ENCODE measurements around the gene WNT2B.

Gene WNT2B

GRCh38 chr1:112517231-112517630 lies 8.5 kb downstream of the WNT2B start:
- no peak overlapping the region for H2BK5ac ChIP-seq (ENCODE audit: low read depth, low read length, poor library complexity, severe bottlenecking)
- H3K9me3 ChIP-seq (ENCODE audit: control insufficient read depth, low read length) = no peaks in the 10 kb centered on the region
- no peak overlapping the region for H3K27ac ChIP-seq (ENCODE audit: low read length, poor library complexity, severe bottlenecking)
- no peak overlapping the region for H3K23ac ChIP-seq (ENCODE audit: low read length in 2 of 2)
- no peak overlapping the region for H3K9ac ChIP-seq (ENCODE audit: low read length)
- H3K4ac ChIP-seq (ENCODE audit: low read depth in 1 of 2, low read length in 2 of 2) = no peak overlapping the region
- H2BK15ac ChIP-seq (ENCODE audit: low read depth, poor library complexity, severe bottlenecking) = no peak overlapping the region
- H3K36me3 ChIP-seq (ENCODE audit: control insufficient read depth in 1 of 2, insufficient read depth in 2 of 2, low read depth in 1 of 2, low read length in 2 of 2) = peaks cover 0 to 33% of the 10 kb centered on the region in 2 experiments
- DNase-seq = no peak
- H3K79me1 ChIP-seq (replicated peaks; ENCODE audit: low read length, poor library complexity, severe bottlenecking) = peaks cover 13% of the 10 kb centered on the region
- H2AK5ac ChIP-seq (ENCODE audit: low read length, severe bottlenecking) = no peak overlapping the region
- peaks cover 42% of the 10 kb centered on the region for H3K4me1 ChIP-seq (ENCODE audit: control insufficient read depth, insufficient read depth, low read depth, low read length)
- H2AFZ ChIP-seq (ENCODE audit: low read depth, low read length) = no peak overlapping the region
- peak overlapping the region in 1 of 2 experiments; percentile 26 for H3K14ac ChIP-seq (ENCODE audit: low read length in 2 of 2)
- no peak overlapping the region for H2BK120ac ChIP-seq (ENCODE audit: low read depth, low read length)
- H4K91ac ChIP-seq (ENCODE audit: low read length) = no peak overlapping the region
- H3K4me2 ChIP-seq (ENCODE audit: low read length, poor library complexity, severe bottlenecking) = no peak overlapping the region
- no peak overlapping the region for H3K4me3 ChIP-seq (ENCODE audit: insufficient read depth in 1 of 2, low read depth in 1 of 2, low read length in 2 of 2)
- no peaks in the 10 kb centered on the region for H3K27me3 ChIP-seq (ENCODE audit: control insufficient read depth in 1 of 2, insufficient read depth in 1 of 2, low read length in 2 of 2)
- no peak overlapping the region for H4K8ac ChIP-seq (ENCODE audit: low read length)
- no peak overlapping the region for H3K18ac ChIP-seq (ENCODE audit: low read depth in 1 of 2, low read length in 2 of 2)
- WGBS = 98% methylated on average over 9 of the region's 9 CpGs
- H2BK12ac ChIP-seq (ENCODE audit: low read length in 2 of 2) = peak overlapping the region in 1 of 2 experiments; percentile 34

GRCh38 chr1:112517646-112518045 lies 8.9 kb downstream of the WNT2B start:
- no peak for DNase-seq
- Histone ChIP-seq H3K79me1 (replicated peaks; ENCODE audit: low read length, poor library complexity, severe bottlenecking) (peaks cover 8% of the 10 kb centered on the region), H2BK120ac (ENCODE audit: low read depth, low read length) (no peak overlapping the region), H2BK12ac (ENCODE audit: low read length in 2 of 2) (no peak overlapping the region), H2BK15ac (ENCODE audit: low read depth, poor library complexity, severe bottlenecking) (no peak overlapping the region), H3K27me3 (ENCODE audit: control insufficient read depth in 1 of 2, insufficient read depth in 1 of 2, low read length in 2 of 2) (no peaks in the 10 kb centered on the region), H4K8ac (ENCODE audit: low read length) (no peak overlapping the region), H3K18ac (ENCODE audit: low read depth in 1 of 2, low read length in 2 of 2) (no peak overlapping the region), H2AFZ (ENCODE audit: low read depth, low read length) (no peak overlapping the region), H4K91ac (ENCODE audit: low read length) (no peak overlapping the region), H3K4me1 (ENCODE audit: control insufficient read depth, insufficient read depth, low read depth, low read length) (peaks cover 39% of the 10 kb centered on the region), H3K4me3 (ENCODE audit: insufficient read depth in 1 of 2, low read depth in 1 of 2, low read length in 2 of 2) (no peak overlapping the region), H3K9me3 (ENCODE audit: control insufficient read depth, low read length) (no peaks in the 10 kb centered on the region), H2BK5ac (ENCODE audit: low read depth, low read length, poor library complexity, severe bottlenecking) (no peak overlapping the region), H3K4me2 (ENCODE audit: low read length, poor library complexity, severe bottlenecking) (no peak overlapping the region), H3K36me3 (ENCODE audit: control insufficient read depth in 1 of 2, insufficient read depth in 2 of 2, low read depth in 1 of 2, low read length in 2 of 2) (peaks cover 2 to 33% of the 10 kb centered on the region in 2 experiments), H3K4ac (ENCODE audit: low read depth in 1 of 2, low read length in 2 of 2) (no peak overlapping the region), H3K27ac (ENCODE audit: low read length, poor library complexity, severe bottlenecking) (no peak overlapping the region), H3K9ac (ENCODE audit: low read length) (no peak overlapping the region), H3K14ac (ENCODE audit: low read length in 2 of 2) (no peak overlapping the region), H3K23ac (ENCODE audit: low read length in 2 of 2) (no peak overlapping the region), H2AK5ac (ENCODE audit: low read length, severe bottlenecking) (no peak overlapping the region)
- WGBS = 90% methylated on average over 2 of the region's 2 CpGs

GRCh38 chr1:112518186-112518585 lies 9.4 kb downstream of the WNT2B start:
- Histone ChIP-seq H3K18ac (ENCODE audit: low read depth in 1 of 2, low read length in 2 of 2) (no peak overlapping the region), H2BK5ac (ENCODE audit: low read depth, low read length, poor library complexity, severe bottlenecking) (no peak overlapping the region), H3K27ac (ENCODE audit: low read length, poor library complexity, severe bottlenecking) (no peak overlapping the region), H4K8ac (ENCODE audit: low read length) (no peak overlapping the region), H3K27me3 (ENCODE audit: control insufficient read depth in 1 of 2, insufficient read depth in 1 of 2, low read length in 2 of 2) (no peaks in the 10 kb centered on the region), H3K79me1 (replicated peaks; ENCODE audit: low read length, poor library complexity, severe bottlenecking) (peaks cover 8% of the 10 kb centered on the region), H2AFZ (ENCODE audit: low read depth, low read length) (no peak overlapping the region), H2AK5ac (ENCODE audit: low read length, severe bottlenecking) (no peak overlapping the region), H2BK12ac (ENCODE audit: low read length in 2 of 2) (no peak overlapping the region), H3K9ac (ENCODE audit: low read length) (no peak overlapping the region), H2BK120ac (ENCODE audit: low read depth, low read length) (no peak overlapping the region), H3K4me1 (ENCODE audit: control insufficient read depth, insufficient read depth, low read depth, low read length) (peaks cover 36% of the 10 kb centered on the region), H3K23ac (ENCODE audit: low read length in 2 of 2) (no peak overlapping the region), H3K9me3 (ENCODE audit: control insufficient read depth, low read length) (no peaks in the 10 kb centered on the region), H2BK15ac (ENCODE audit: low read depth, poor library complexity, severe bottlenecking) (no peak overlapping the region), H3K14ac (ENCODE audit: low read length in 2 of 2) (no peak overlapping the region), H4K91ac (ENCODE audit: low read length) (no peak overlapping the region), H3K4me2 (ENCODE audit: low read length, poor library complexity, severe bottlenecking) (no peak overlapping the region), H3K4ac (ENCODE audit: low read depth in 1 of 2, low read length in 2 of 2) (no peak overlapping the region), H3K4me3 (ENCODE audit: insufficient read depth in 1 of 2, low read depth in 1 of 2, low read length in 2 of 2) (no peak overlapping the region), H3K36me3 (ENCODE audit: control insufficient read depth in 1 of 2, insufficient read depth in 2 of 2, low read depth in 1 of 2, low read length in 2 of 2) (peaks cover 6 to 33% of the 10 kb centered on the region in 2 experiments)
- 95% methylated on average over 2 of the region's 2 CpGs for WGBS
- DNase-seq = no peak

- Histone ChIP-seq H3K4me2 (ENCODE audit: low read length, poor library complexity, severe bottlenecking) (no peak overlapping the region), H4K91ac (ENCODE audit: low read length) (no peak overlapping the region), H2BK12ac (ENCODE audit: low read length in 2 of 2) (peak overlapping the region in 1 of 2 experiments; percentile 84), H3K18ac (ENCODE audit: low read depth in 1 of 2, low read length in 2 of 2) (peak overlapping the region in 1 of 2 experiments; percentile 72), H2BK5ac (ENCODE audit: low read depth, low read length, poor library complexity, severe bottlenecking) (no peak overlapping the region), H2BK15ac (ENCODE audit: low read depth, poor library complexity, severe bottlenecking) (no peak overlapping the region), H3K9me3 (ENCODE audit: control insufficient read depth, low read length) (no peaks in the 10 kb centered on the region), H2AFZ (ENCODE audit: low read depth, low read length) (no peak overlapping the region), H3K4ac (ENCODE audit: low read depth in 1 of 2, low read length in 2 of 2) (no peak overlapping the region), H3K79me1 (replicated peaks; ENCODE audit: low read length, poor library complexity, severe bottlenecking) (peaks cover 8% of the 10 kb centered on the region), H3K27ac (ENCODE audit: low read length, poor library complexity, severe bottlenecking) (no peak overlapping the region), H3K4me1 (ENCODE audit: control insufficient read depth, insufficient read depth, low read depth, low read length) (peaks cover 32% of the 10 kb centered on the region), H3K14ac (ENCODE audit: low read length in 2 of 2) (no peak overlapping the region), H3K27me3 (ENCODE audit: control insufficient read depth in 1 of 2, insufficient read depth in 1 of 2, low read length in 2 of 2) (no peaks in the 10 kb centered on the region), H2BK120ac (ENCODE audit: low read depth, low read length) (no peak overlapping the region), H3K36me3 (ENCODE audit: control insufficient read depth in 1 of 2, insufficient read depth in 2 of 2, low read depth in 1 of 2, low read length in 2 of 2) (peaks cover 13 to 29% of the 10 kb centered on the region in 2 experiments), H2AK5ac (ENCODE audit: low read length, severe bottlenecking) (peak overlapping the region; percentile 14), H3K23ac (ENCODE audit: low read length in 2 of 2) (no peak overlapping the region), H3K9ac (ENCODE audit: low read length) (no peak overlapping the region), H4K8ac (ENCODE audit: low read length) (no peak overlapping the region), H3K4me3 (ENCODE audit: insufficient read depth in 1 of 2, low read depth in 1 of 2, low read length in 2 of 2) (no peak overlapping the region)
- WGBS = 73% methylated on average over 8 of the region's 9 CpGs
- DNase-seq = no peak
Observed at GRCh38 chr1:112520166-112520565, 11.4 kb downstream of the WNT2B start.

Measured in mesenchymal stem cell (in vitro differentiated cells and primary cell).